GM12878 (cell line): ENCODE measurements around the gene IPCEF1. TPM values are rescaled to one million over a fixed set of nuclear protein-coding genes. Genes with fewer than 3 reads are reported as not detected.

Source experiments
- ATAC-seq: fragments of 200-7000 bp; cut with Tn5 transposase; 3 replicates; pipeline ENCODE4 v1.9.1; 2020; ENCODE audit warnings: mild to moderate bottlenecking, moderate library complexity
- BruUV-seq: library from RNA; stranded (reverse); fragments of 400-500 nt; replicated peaks from 2 replicates; lab custom pipeline; 2021; lab: Mats Ljungman, UMichigan
- CTCF ChIA-PET: fragments of 300-600 bp; sonication (Branson Sonifier 250); formaldehyde crosslinking; extraction: SDS; loops from one replicate; lab custom pipeline; 2021; ENCODE audit warnings: inconsistent platforms; lab: Yijun Ruan, JAX
- POLR2A ChIA-PET: fragments of 350-600 bp; formaldehyde crosslinking; extraction: SDS; loops from one replicate; lab custom pipeline; 2021; ENCODE audit warnings: inconsistent platforms; lab: Charles Lee
- RAD21 ChIA-PET: fragments of 300-600 bp; sonication (Branson Sonifier 250); formaldehyde crosslinking; loops from one replicate; lab custom pipeline; 2023; ENCODE audit warnings: antibody characterized with exemption; ENCODE audit not compliant: unreplicated experiment; lab: Charles Lee
- SMC1A ChIA-PET: fragments of 300-600 bp; sonication (Branson Sonifier 250); formaldehyde crosslinking; loops from one replicate; lab custom pipeline; 2023; ENCODE audit not compliant: unreplicated experiment, uncharacterized antibody; lab: Charles Lee
- DNase-seq: peaks from one replicate; pipeline ENCODE4 v3.0.0-alpha.2; 2011; ENCODE audit warnings: low read depth, low spot score
- FAIRE-seq: peaks from 3 replicates; lab custom pipeline; 2011; peaks lifted over from hg19 to GRCh38; lab: Jason Lieb, UNC
- H2AFZ ChIP-seq: 2 replicates; pipeline ENCODE4 v1.6.0; 2011; ENCODE audit warnings: low read depth, low read length, control low read depth; ENCODE audit not compliant: control insufficient read depth
- H3K27ac ChIP-seq: 2 replicates; pipeline ENCODE4 v1.5.1; 2011; ENCODE audit warnings: control low read depth; ENCODE audit not compliant: control insufficient read depth, insufficient read depth
- H3K27me3 ChIP-seq, 2 experiments: replicated peaks in 1 of 2; 2 replicates each; pipeline versions ENCODE4 v1.6.0 to v1.6.1; 2011; ENCODE audit warnings: low read length in 1 of 2; ENCODE audit not compliant: control insufficient read depth in 2 of 2, insufficient read depth in 2 of 2
- H3K36me3 ChIP-seq, 2 experiments: 2 replicates each; pipeline ENCODE4 v1.5.1; 2011; ENCODE audit warnings: low read length in 1 of 2; ENCODE audit not compliant: control insufficient read depth in 2 of 2, insufficient read depth in 2 of 2
- H3K4me1 ChIP-seq: 2 replicates; pipeline ENCODE4 v1.6.1; 2011; ENCODE audit warnings: mild to moderate bottlenecking, low read length, moderate library complexity, mixed read lengths; ENCODE audit not compliant: control insufficient read depth, insufficient read depth
- H3K4me2 ChIP-seq: 2 replicates; pipeline ENCODE4 v1.6.0; 2011; ENCODE audit warnings: control low read depth; ENCODE audit not compliant: control insufficient read depth, insufficient read depth
- H3K4me3 ChIP-seq: fragments of 200-600 bp; sonication (generic); 2 replicates; pipeline ENCODE4 v1.5.1; 2016
- H3K79me2 ChIP-seq: 2 replicates; pipeline ENCODE4 v1.6.0; 2011; ENCODE audit warnings: low read length; ENCODE audit not compliant: control insufficient read depth, insufficient read depth
- H3K9ac ChIP-seq: 2 replicates; pipeline ENCODE4 v1.8.0; 2011; ENCODE audit warnings: low read length, control low read depth, mixed read lengths; ENCODE audit not compliant: control insufficient read depth, insufficient read depth
- H3K9me3 ChIP-seq: replicated peaks from 3 replicates; pipeline ENCODE4 v1.5.1; 2011; ENCODE audit warnings: mild to moderate bottlenecking, low read length; ENCODE audit not compliant: control insufficient read depth, insufficient read depth
- H4K20me1 ChIP-seq: 2 replicates; pipeline ENCODE4 v1.6.0; 2011; ENCODE audit not compliant: control insufficient read depth, insufficient read depth
- EZH2 ChIP-seq: IDR thresholded peaks from 2 replicates; pipeline ENCODE4 v1.6.1; 2012; ENCODE audit warnings: low read depth, mild to moderate bottlenecking, control low read depth, inconsistent platforms, low read length, borderline replicate concordance; ENCODE audit not compliant: control insufficient read depth
- HDAC2 ChIP-seq: fragments of 200-600 bp; sonication (generic); IDR thresholded peaks from 2 replicates; pipeline ENCODE4 v1.6.1; 2017
- MTA2 ChIP-seq: fragments of 450-650 bp; IDR thresholded peaks from 2 replicates; pipeline ENCODE4 v1.6.1; 2016; ENCODE audit warnings: low read depth, mild to moderate bottlenecking, moderate library complexity
- NR2F1 ChIP-seq: fragments of 450-650 bp; conservative IDR thresholded peaks from 2 replicates; pipeline ENCODE4 v1.6.1; 2017; ENCODE audit warnings: mild to moderate bottlenecking
- RFX5 ChIP-seq: IDR thresholded peaks from 2 replicates; pipeline ENCODE4 v1.6.1; 2011; ENCODE audit warnings: low read depth, low read length, improper control_type of control experiment
- SIN3A ChIP-seq: IDR thresholded peaks from 2 replicates; pipeline ENCODE4 v1.6.1; 2012; ENCODE audit warnings: low read depth, low read length, improper control_type of control experiment
- SKIL ChIP-seq: fragments of 450-650 bp; IDR thresholded peaks from 2 replicates; pipeline ENCODE4 v1.6.1; 2017; ENCODE audit warnings: mild to moderate bottlenecking, low read depth, inconsistent platforms; ENCODE audit not compliant: poor library complexity, severe bottlenecking
- SUPT20H ChIP-seq: IDR thresholded peaks from 2 replicates; pipeline ENCODE4 v1.6.1; 2011; ENCODE audit warnings: low read depth, mild to moderate bottlenecking, low read length, moderate library complexity, borderline replicate concordance; ENCODE audit not compliant: control insufficient read depth
- WGBS: methylation state at CpG from one replicate; pipeline ENCODE4 v1.1.6; 2016; ENCODE audit warnings: low lambda C conversion rate; ENCODE audit not compliant: insufficient replicate concordance, insufficient coverage; ENCODE audit errors: missing lambda C conversion rate; 5-methylcytosine and 5-hydroxymethylcytosine counted together
- in situ Hi-C: fragments of 300-500 bp; cut with MboI; formaldehyde crosslinking; loops from 9 replicates; pipeline ENCODE4 v1.14.3; 2018; ENCODE audit warnings: mixed read lengths
- intact Hi-C: fragments of 100-400 bp; cut with micrococcal nuclease; formaldehyde crosslinking; loops from one replicate; pipeline ENCODE4 v1.14.2; 2022; ENCODE audit not compliant: unreplicated experiment
- polyA plus RNA-seq, 11 experiments: library from polyadenylated mRNA; depleted of rRNA in 4 of 11; unstranded in 6 of 11; stranded (reverse) in 5 of 11; fragments of >200 nt; fragmentation: Nextera tagmentation in 4 of 11; fragmentation: Illumina TruSeq in 1 of 11; extraction: Ambion mirVana in 4 of 11; extraction: Trizol in 1 of 11; gene quantifications; 1 replicate in 1 of 11; 2 replicates in 10 of 11; pipeline versions ENCODE4 v1.2.1 to v1.2.3, GENCODE V29; 2011 to 2016; ENCODE audit warnings: inconsistent platforms in 2 of 11, missing spikeins in 2 of 11, low read depth in 1 of 11
- total RNA-seq, 4 experiments: library from RNA; depleted of rRNA in 3 of 4; stranded (reverse); fragments of >200 nt in 3 of 4; fragmentation: Illumina TruSeq in 1 of 4; extraction: Trizol in 1 of 4; gene quantifications; 2 replicates each; pipeline versions ENCODE4 v1.2.1 to v1.2.3, GENCODE V29; 2013 to 2021

Gene IPCEF1
- total and polyA plus RNA-seq, 10 of the 15 experiments (the other 5 are each of a cell fraction or from before 2014, with no cell fraction given): 1.3 to 137 (median 4.2) TPM

GRCh38 chr6:154379585-154379984, 23.0 kb upstream of the IPCEF1 start:
- WGBS: 34% methylated on average over 3 of the region's 3 CpGs
- Histone ChIP-seq H3K4me1 (no peaks in the 10 kb centered on the region), H4K20me1 (no peaks in the 10 kb centered on the region), H3K9ac (no peak overlapping the region), H3K27me3 (peaks cover 0 to 2% of the 10 kb centered on the region in 2 experiments; a peak in 1 of 4 replicates), H2AFZ (no peak overlapping the region), H3K4me2 (no peak overlapping the region), H3K9me3 (no peaks in the 10 kb centered on the region; the same call in 2 of the 3 replicates), H3K4me3 (no peak overlapping the region), H3K36me3 (no peaks in the 10 kb centered on the region), H3K27ac (no peak overlapping the region), H3K79me2 (no peaks in the 10 kb centered on the region)
- ChIA-PET RAD21 (no interaction called here), CTCF (interaction anchor here (0.6 kb wide), 1 partner anchor 102 kb away, joined by 3 read pairs; no protein-coding TSS in a partner anchor), SMC1A (no interaction called here), POLR2A (no interaction called here)
- no peak for DNase-seq
- no TSS peak for BruUV-seq
- in situ Hi-C loops (no loop called here), intact Hi-C loops (no loop called here)
- no peak for ATAC-seq
- no peak for FAIRE-seq
- no peak for TF ChIP-seq EZH2
- TF ChIP-seq RFX5: no peak
- no peak for TF ChIP-seq SKIL
- no peak for TF ChIP-seq SIN3A
- no peak for TF ChIP-seq MTA2
- TF ChIP-seq NR2F1: no peak
- TF ChIP-seq SUPT20H: no peak
- TF ChIP-seq HDAC2: no peak
